HepG2 (cell line): ENCODE results near the gene PPRC1.

Source experiments
- CREM ChIP-seq, 2 experiments: sonication (generic) in 1 of 2; formaldehyde crosslinking in 1 of 2; IDR thresholded peaks; 2 replicates each; pipeline versions ENCODE4 v1.4.0 to v1.6.1; 2016 to 2020; ENCODE audit warnings: antibody characterized with exemption in 1 of 2, mild to moderate bottlenecking in 1 of 2, missing genetic modification reagents in 1 of 2
- EHMT2 ChIP-seq: fragments of 200-600 bp; sonication (generic); IDR thresholded peaks from 2 replicates; pipeline ENCODE4 v1.7.0; 2017; ENCODE audit warnings: antibody characterized with exemption, low read depth, low read length, borderline replicate concordance
- EZH2 ChIP-seq: conservative IDR thresholded peaks from 2 replicates; pipeline ENCODE4 v1.6.1; 2012; ENCODE audit warnings: mild to moderate bottlenecking, low read depth, low read length, moderate library complexity
- FOXJ3 ChIP-seq: sonication (generic); formaldehyde crosslinking; IDR thresholded peaks from 2 replicates; pipeline ENCODE4 v1.4.0; 2020; ENCODE audit warnings: missing genetic modification reagents, mild to moderate bottlenecking, borderline replicate concordance
- MNT ChIP-seq: fragments of 450-650 bp; IDR thresholded peaks from 2 replicates; pipeline ENCODE4 v1.6.1; 2016
- PBX3 ChIP-seq: sonication (generic); formaldehyde crosslinking; IDR thresholded peaks from 2 replicates; pipeline ENCODE4 v1.8.1; 2023; ENCODE audit warnings: missing genetic modification reagents, inconsistent platforms, borderline replicate concordance
- ZNF558 ChIP-seq: sonication (generic); formaldehyde crosslinking; IDR thresholded peaks from 2 replicates; pipeline ENCODE4 v1.9.0; 2022; ENCODE audit warnings: mild to moderate bottlenecking, missing genetic modification reagents, borderline replicate concordance
- ZNF75D ChIP-seq: sonication (generic); formaldehyde crosslinking; IDR thresholded peaks from 2 replicates; pipeline ENCODE4 v1.8.1; 2023; ENCODE audit warnings: missing genetic modification reagents, mild to moderate bottlenecking, borderline replicate concordance
- TF ChIP-seq, protein P1 (sequence below): sonication (generic); formaldehyde crosslinking; IDR thresholded peaks from 2 replicates; pipeline ENCODE4 v1.5.0; 2020; ENCODE audit warnings: mild to moderate bottlenecking, missing genetic modification reagents, moderate library complexity

- no peak for TF ChIP-seq MNT
- no peak for TF ChIP-seq FOXJ3
- TF ChIP-seq, protein P1, sequence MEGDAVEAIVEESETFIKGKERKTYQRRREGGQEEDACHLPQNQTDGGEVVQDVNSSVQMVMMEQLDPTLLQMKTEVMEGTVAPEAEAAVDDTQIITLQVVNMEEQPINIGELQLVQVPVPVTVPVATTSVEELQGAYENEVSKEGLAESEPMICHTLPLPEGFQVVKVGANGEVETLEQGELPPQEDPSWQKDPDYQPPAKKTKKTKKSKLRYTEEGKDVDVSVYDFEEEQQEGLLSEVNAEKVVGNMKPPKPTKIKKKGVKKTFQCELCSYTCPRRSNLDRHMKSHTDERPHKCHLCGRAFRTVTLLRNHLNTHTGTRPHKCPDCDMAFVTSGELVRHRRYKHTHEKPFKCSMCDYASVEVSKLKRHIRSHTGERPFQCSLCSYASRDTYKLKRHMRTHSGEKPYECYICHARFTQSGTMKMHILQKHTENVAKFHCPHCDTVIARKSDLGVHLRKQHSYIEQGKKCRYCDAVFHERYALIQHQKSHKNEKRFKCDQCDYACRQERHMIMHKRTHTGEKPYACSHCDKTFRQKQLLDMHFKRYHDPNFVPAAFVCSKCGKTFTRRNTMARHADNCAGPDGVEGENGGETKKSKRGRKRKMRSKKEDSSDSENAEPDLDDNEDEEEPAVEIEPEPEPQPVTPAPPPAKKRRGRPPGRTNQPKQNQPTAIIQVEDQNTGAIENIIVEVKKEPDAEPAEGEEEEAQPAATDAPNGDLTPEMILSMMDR (CRISPR knock-in tag): no peak
- no peak for TF ChIP-seq EZH2
- TF ChIP-seq EHMT2: no peak
- TF ChIP-seq ZNF558 (CRISPR knock-in tag): no peak
- TF ChIP-seq PBX3: no peak
- TF ChIP-seq ZNF75D (CRISPR knock-in tag): no peak
- no peak for TF ChIP-seq CREM (IDR thresholded peaks at IDR 0.05)
- TF ChIP-seq CREM (CRISPR knock-in tag; IDR thresholded peaks at IDR 0.05): no peak
Observed at GRCh38 chr10:102170602-102171001, 37.8 kb downstream of the PPRC1 start.
